ENCODE measurements around the gene CTNS. TPM values are rescaled to one million over a fixed set of nuclear protein-coding genes. Genes with fewer than 3 reads are reported as not detected.

CTNS gene
- total RNA-seq, 1 donor: 27.7 TPM

DNA sequence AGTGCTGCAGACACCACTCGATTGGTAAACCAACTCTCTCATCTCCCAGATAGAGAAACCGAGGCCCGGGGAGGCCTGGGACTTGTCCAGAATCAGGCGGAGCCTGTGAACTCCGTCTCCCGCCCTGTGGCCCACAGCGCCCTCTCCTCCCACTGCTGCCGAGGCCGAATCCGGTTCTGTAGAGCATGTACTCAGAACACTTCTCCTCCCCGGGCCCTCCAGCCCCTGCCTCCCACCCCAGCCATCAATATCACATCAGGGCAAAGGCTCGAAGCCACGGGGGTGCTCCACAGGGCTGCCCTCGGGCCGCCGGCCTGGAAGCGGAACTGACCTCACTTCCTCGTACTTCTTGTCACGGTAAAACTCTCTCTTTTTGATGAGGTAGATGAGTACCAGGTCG is 45.0 kb downstream of the CTNS start:
- DNase-seq (ENCODE audit: low read depth): no peak
- H3K4me3 ChIP-seq (ENCODE audit: low read depth, low read length): no peak overlapping the region
- TF ChIP-seq, protein P1, sequence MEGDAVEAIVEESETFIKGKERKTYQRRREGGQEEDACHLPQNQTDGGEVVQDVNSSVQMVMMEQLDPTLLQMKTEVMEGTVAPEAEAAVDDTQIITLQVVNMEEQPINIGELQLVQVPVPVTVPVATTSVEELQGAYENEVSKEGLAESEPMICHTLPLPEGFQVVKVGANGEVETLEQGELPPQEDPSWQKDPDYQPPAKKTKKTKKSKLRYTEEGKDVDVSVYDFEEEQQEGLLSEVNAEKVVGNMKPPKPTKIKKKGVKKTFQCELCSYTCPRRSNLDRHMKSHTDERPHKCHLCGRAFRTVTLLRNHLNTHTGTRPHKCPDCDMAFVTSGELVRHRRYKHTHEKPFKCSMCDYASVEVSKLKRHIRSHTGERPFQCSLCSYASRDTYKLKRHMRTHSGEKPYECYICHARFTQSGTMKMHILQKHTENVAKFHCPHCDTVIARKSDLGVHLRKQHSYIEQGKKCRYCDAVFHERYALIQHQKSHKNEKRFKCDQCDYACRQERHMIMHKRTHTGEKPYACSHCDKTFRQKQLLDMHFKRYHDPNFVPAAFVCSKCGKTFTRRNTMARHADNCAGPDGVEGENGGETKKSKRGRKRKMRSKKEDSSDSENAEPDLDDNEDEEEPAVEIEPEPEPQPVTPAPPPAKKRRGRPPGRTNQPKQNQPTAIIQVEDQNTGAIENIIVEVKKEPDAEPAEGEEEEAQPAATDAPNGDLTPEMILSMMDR (IDR thresholded peaks at IDR 0.05; ENCODE audit: insufficient read depth, low read length): no peak

- no peak for DNase-seq (ENCODE audit: low read depth)
- TF ChIP-seq, protein P1 (IDR thresholded peaks at IDR 0.05; ENCODE audit: insufficient read depth, low read length): no peak
- no peak overlapping the region for H3K4me3 ChIP-seq (ENCODE audit: low read depth, low read length)
Measured at GRCh38 chr17:3682033-3682432, 45.5 kb downstream of the CTNS start.

DNA sequence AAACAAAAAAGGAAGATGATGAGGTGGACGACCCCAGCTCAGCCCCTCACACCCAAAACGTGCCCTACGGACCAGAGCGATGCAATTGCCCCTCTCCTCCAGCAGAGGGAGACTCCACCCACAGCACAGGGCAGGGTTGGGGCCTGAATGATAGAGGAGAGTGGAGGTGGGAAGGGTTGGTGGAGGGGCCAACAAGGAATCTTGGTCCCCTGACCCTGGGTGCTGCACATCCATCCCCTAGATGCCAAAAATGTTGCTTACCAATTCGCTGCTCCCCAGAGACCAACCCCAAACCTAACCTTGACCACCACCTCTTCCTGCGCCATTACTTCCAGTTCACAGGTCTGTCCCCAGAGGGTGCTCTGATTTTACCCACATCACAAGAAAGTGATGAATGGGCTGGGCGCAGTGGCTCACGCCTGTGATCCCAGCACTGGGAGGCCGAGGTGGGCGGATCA is 46.5 kb downstream of the CTNS start:
- TF ChIP-seq, protein P1 (IDR thresholded peaks at IDR 0.05; ENCODE audit: insufficient read depth, low read length): peak; percentile 99
- no peak overlapping the region for H3K4me3 ChIP-seq (ENCODE audit: low read depth, low read length)
- DNase-seq (ENCODE audit: low read depth): no peak

GRCh38 chr17:3685174-3685573 is 48.6 kb downstream of the CTNS start:
- H3K4me3 ChIP-seq (ENCODE audit: low read depth, low read length): no peak overlapping the region
- no peak for DNase-seq (ENCODE audit: low read depth)
- TF ChIP-seq, protein P1 (IDR thresholded peaks at IDR 0.05; ENCODE audit: insufficient read depth, low read length): no peak

- TF ChIP-seq, protein P1 (IDR thresholded peaks at IDR 0.05; ENCODE audit: insufficient read depth, low read length): no peak
- no peak for DNase-seq (ENCODE audit: low read depth)
Measured at GRCh38 chr17:3688027-3688553, 51.5 kb downstream of the CTNS start.

GRCh38 chr17:3688852-3689261 is 52.3 kb downstream of the CTNS start:
- TF ChIP-seq, protein P1 (IDR thresholded peaks at IDR 0.05; ENCODE audit: insufficient read depth, low read length): no peak
- H3K4me3 ChIP-seq (ENCODE audit: low read depth, low read length): no peak overlapping the region
- DNase-seq (ENCODE audit: low read depth): no peak

More at GRCh38 chr17:3688027-3688553, 51.5 kb downstream of the CTNS start:
- no peak overlapping the region for H3K4me3 ChIP-seq (ENCODE audit: low read depth, low read length)
